IPS-15b (cell line): Measurements from ENCODE around the gene THADA.

Source experiments
- H3K27me3 ChIP-seq: one replicate; pipeline ENCODE4 v1.6.1; 2013; ENCODE audit warnings: low read length; ENCODE audit not compliant: control insufficient read depth, insufficient read depth
- H3K36me3 ChIP-seq: one replicate; pipeline ENCODE4 v1.6.1; 2013; ENCODE audit warnings: low read length; ENCODE audit not compliant: control insufficient read depth, insufficient read depth
- H3K4me1 ChIP-seq: one replicate; pipeline ENCODE4 v1.6.1; 2013; ENCODE audit warnings: mild to moderate bottlenecking, low read length; ENCODE audit not compliant: control insufficient read depth, insufficient read depth
- H3K4me3 ChIP-seq: one replicate; pipeline ENCODE4 v1.5.1; 2013; ENCODE audit warnings: low read depth, low read length
- H3K9ac ChIP-seq: one replicate; pipeline ENCODE4 v1.6.1; 2013; ENCODE audit warnings: low read depth, mild to moderate bottlenecking, low read length
- H3K9me3 ChIP-seq: one replicate; pipeline ENCODE4 v1.6.1; 2013; ENCODE audit warnings: mild to moderate bottlenecking, low read length; ENCODE audit not compliant: control insufficient read depth, insufficient read depth

THADA gene

GRCh38 chr2:43410055-43410604, 185.7 kb downstream of the THADA start:
- H3K9me3 ChIP-seq, result no peaks in the 10 kb centered on the region
- no peaks in the 10 kb centered on the region for H3K36me3 ChIP-seq
- no peak overlapping the region for H3K9ac ChIP-seq
- H3K4me3 ChIP-seq, result no peak overlapping the region
- no peaks in the 10 kb centered on the region for H3K27me3 ChIP-seq
- no peaks in the 10 kb centered on the region for H3K4me1 ChIP-seq

- Histone ChIP-seq H3K9ac (no peak overlapping the region), H3K36me3 (no peaks in the 10 kb centered on the region), H3K9me3 (no peaks in the 10 kb centered on the region), H3K4me3 (no peak overlapping the region), H3K27me3 (no peaks in the 10 kb centered on the region), H3K4me1 (no peaks in the 10 kb centered on the region)
These were observed 187.3 kb downstream of the THADA start for GRCh38 chr2:43408407-43409160.

DNA sequence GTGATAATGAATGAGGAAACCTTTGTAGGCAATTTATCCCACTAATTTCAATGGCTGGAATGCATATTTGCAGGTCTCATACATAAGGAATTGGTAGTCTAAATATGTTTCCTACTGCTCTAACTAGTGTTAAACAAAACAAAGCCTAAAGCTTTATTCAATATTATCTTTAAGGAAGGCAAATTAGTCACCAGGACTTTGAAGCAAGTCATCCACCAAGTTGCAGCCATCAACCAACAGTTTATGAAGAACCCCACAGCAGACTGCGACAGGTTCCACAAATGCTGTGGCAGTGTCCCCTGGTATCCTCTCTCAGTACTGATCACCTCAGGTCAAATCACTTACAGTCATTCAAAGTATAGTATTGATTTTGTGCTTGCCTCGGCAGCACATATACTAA, 187.9 kb downstream of the THADA start:
- Histone ChIP-seq H3K36me3 (no peaks in the 10 kb centered on the region), H3K27me3 (no peaks in the 10 kb centered on the region), H3K4me3 (no peak overlapping the region), H3K9ac (no peak overlapping the region), H3K4me1 (no peaks in the 10 kb centered on the region), H3K9me3 (no peaks in the 10 kb centered on the region)

- H3K27me3 ChIP-seq, result no peaks in the 10 kb centered on the region
- H3K9me3 ChIP-seq, result no peaks in the 10 kb centered on the region
- H3K9ac ChIP-seq, result no peak overlapping the region
- H3K4me3 ChIP-seq, result no peak overlapping the region
- no peaks in the 10 kb centered on the region for H3K4me1 ChIP-seq
- no peaks in the 10 kb centered on the region for H3K36me3 ChIP-seq
These were observed 189.1 kb downstream of the THADA start for GRCh38 chr2:43406651-43407279.

DNA sequence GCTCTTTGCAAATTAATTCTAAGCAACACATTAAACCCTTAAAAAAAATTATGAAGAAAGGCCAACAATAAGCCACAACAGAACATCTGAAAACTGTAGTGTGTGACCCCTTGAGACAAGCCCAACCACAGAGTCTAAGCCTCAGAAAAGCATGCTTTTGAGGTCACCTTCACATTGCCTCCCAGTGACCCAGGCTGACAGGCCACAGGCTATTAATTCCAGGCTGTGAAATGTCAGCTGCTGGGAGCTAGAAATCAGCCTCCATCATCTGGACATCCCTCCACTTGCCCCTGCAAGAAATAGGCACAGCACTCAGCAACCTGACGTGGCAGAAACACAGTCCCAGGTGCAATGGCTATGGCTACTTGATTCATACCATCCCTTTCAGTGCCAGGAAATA, 190.0 kb downstream of the THADA start:
- Histone ChIP-seq H3K36me3 (no peaks in the 10 kb centered on the region), H3K9ac (no peak overlapping the region), H3K4me1 (no peaks in the 10 kb centered on the region), H3K27me3 (no peaks in the 10 kb centered on the region), H3K9me3 (no peaks in the 10 kb centered on the region), H3K4me3 (no peak overlapping the region)

DNA sequence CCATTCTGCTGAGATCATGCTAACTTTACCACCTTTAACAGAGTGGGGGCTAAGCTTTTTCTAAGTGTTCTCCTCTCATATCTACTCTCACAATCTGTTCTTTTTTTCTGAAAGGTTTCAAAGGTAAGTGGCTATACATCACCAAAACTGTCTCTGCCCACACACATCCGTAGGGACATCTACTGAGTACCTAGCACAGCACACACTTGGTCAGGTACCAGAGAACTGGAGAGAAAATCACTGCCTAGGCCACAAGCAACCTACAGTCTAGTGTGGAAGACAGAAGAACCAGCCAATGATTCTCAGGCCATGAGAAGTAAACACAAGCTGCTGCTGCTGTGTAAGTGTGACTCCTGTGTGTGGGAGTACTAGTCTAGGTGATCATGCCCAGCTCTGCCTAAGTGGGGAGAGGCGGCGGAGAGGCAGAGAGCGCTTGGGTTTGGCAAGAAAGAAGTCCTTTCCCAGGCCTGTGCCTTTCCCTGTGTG, 193.3 kb downstream of the THADA start:
- H3K4me3 ChIP-seq, result no peak overlapping the region
- no peaks in the 10 kb centered on the region for H3K4me1 ChIP-seq
- H3K27me3 ChIP-seq, result no peaks in the 10 kb centered on the region
- no peaks in the 10 kb centered on the region for H3K36me3 ChIP-seq
- no peak overlapping the region for H3K9ac ChIP-seq
- no peaks in the 10 kb centered on the region for H3K9me3 ChIP-seq

GRCh38 chr2:43402002-43402401, 193.8 kb downstream of the THADA start:
- H3K36me3 ChIP-seq, result no peaks in the 10 kb centered on the region
- H3K9me3 ChIP-seq, result no peaks in the 10 kb centered on the region
- H3K27me3 ChIP-seq, result no peaks in the 10 kb centered on the region
- H3K4me3 ChIP-seq, result no peak overlapping the region
- no peak overlapping the region for H3K9ac ChIP-seq
- H3K4me1 ChIP-seq, result no peaks in the 10 kb centered on the region

DNA sequence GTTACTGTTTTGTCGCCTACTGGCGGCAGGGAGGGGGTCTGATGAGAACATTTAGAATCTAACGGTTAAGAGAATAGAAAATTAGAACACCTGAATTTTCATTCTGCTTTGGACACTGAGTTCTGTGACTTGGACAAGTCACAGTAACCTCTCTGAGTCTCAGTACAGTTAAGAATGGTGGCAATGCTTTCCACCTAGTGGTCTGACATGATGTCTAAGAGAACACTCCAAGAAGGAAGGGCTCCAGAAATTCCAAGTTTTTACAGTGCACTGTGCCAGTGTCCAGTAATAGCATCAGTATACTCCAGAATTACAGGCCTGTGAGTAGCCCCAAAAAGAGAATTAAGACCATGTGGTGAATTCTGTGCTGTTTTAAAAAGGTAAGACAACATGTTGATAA, 195.3 kb downstream of the THADA start:
- H3K9me3 ChIP-seq, result no peaks in the 10 kb centered on the region
- no peaks in the 10 kb centered on the region for H3K27me3 ChIP-seq
- no peaks in the 10 kb centered on the region for H3K36me3 ChIP-seq
- no peaks in the 10 kb centered on the region for H3K4me1 ChIP-seq
- no peak overlapping the region for H3K9ac ChIP-seq
- no peak overlapping the region for H3K4me3 ChIP-seq

DNA sequence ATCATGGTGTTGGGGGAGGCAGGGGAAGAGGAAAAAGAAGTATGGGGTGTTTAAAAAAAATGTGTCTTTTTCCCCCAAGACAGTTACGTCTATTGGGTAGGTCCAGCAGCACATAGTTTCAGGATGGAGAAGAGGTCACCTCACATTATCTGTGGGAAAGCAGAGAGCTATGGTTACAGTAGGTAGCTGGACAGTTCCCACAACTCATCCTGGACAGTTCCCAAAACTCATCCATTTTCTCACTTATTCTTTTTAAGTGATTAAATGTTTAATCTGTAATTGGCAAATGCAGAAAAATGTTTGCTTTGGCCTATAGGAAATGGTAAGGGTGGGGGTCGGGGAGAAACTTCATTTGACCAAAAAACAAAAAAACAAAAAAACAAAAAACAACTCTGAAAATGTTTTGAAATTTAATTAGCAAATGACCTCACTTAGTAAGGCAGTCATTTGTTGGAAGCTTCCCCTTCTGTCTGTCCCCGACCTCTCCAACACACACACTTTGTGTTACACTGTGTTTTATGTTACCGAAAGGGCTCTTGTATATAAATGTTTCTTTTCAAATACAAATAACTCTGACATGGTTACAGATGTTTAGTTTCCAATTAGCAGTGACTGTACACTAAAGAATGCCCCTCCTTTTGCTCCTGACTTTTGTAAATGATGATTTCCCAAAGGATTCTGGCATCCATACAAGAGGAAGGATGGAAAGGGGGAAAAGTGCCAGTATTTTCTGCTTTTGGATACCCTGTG, 196.1 kb downstream of the THADA start:
- Histone ChIP-seq H3K9me3 (no peaks in the 10 kb centered on the region), H3K4me3 (no peak overlapping the region), H3K36me3 (no peaks in the 10 kb centered on the region), H3K9ac (no peak overlapping the region), H3K4me1 (no peaks in the 10 kb centered on the region), H3K27me3 (no peaks in the 10 kb centered on the region)

DNA sequence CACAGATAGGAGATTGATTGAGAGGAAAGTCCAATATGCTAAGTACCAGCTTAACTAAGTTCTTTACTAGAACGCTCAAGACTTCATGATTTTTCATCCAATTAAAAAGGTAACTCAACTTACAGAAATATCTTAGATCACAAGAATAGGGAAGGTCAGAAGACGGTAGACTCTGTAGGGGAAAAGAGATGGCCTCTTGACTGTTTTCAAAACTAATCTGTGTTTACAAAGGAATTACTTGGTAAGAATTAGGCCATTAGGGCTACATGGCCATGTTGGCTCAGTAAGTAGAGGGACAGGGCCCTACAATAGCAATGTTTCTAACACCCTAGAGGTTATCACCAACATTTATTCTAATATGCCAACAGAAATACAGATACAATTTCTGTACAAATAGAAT, 196.7 kb downstream of the THADA start:
- H3K36me3 ChIP-seq, result no peaks in the 10 kb centered on the region
- H3K27me3 ChIP-seq, result no peaks in the 10 kb centered on the region
- no peak overlapping the region for H3K4me3 ChIP-seq
- H3K9me3 ChIP-seq, result no peaks in the 10 kb centered on the region
- no peak overlapping the region for H3K9ac ChIP-seq
- no peaks in the 10 kb centered on the region for H3K4me1 ChIP-seq

DNA sequence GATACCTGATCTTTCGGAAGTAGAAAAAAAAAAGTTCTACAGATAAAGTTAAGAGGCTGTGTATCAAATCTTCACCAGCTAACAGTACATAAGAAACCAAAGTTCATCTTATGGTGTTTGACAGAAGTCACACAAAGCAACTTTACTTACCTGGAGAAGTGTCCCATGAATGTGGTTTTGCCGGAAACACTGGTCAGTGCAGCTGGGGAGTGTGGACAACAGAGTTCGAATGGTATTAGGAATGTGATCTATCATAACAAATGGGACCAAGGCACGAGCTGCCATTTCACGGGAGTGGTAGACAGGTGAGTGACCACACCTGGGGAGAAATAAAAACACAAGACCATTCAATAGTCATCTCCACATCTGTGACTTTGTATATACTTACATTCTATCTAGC, 198.0 kb downstream of the THADA start:
- H3K9ac ChIP-seq, result no peak overlapping the region
- no peaks in the 10 kb centered on the region for H3K4me1 ChIP-seq

More for the DNA sequence above, 198.0 kb downstream of the THADA start:
- no peaks in the 10 kb centered on the region for H3K27me3 ChIP-seq
- H3K4me3 ChIP-seq, result no peak overlapping the region
- H3K36me3 ChIP-seq, result no peaks in the 10 kb centered on the region
- H3K9me3 ChIP-seq, result no peaks in the 10 kb centered on the region
